Peyer's patch (tissue), 4 donors: ENCODE results near the gene PLXNA4. TPM values are rescaled to one million over a fixed set of nuclear protein-coding genes. Genes with fewer than 3 reads are reported as not detected.

ENCODE experiments used
- DNase-seq, 3 donors: peaks; one replicate each; pipeline ENCODE4 v3.0.0-alpha.2; 2017 to 2019
- H3K27ac ChIP-seq, 4 donors: fragments of 200-600 bp; sonication (generic); one replicate each; pipeline ENCODE4 v1.5.1; 2016 to 2019
- H3K27me3 ChIP-seq, 2 donors: fragments of 200-600 bp; sonication (generic); one replicate each; pipeline ENCODE4 v1.5.1; 2019
- H3K36me3 ChIP-seq, 3 donors: fragments of 200-600 bp; sonication (generic); one replicate each; pipeline ENCODE4 v1.5.1; 2016 to 2019
- H3K4me1 ChIP-seq, 4 donors: fragments of 200-600 bp; sonication (generic); one replicate each; pipeline ENCODE4 v1.5.1; 2016 to 2019
- H3K4me3 ChIP-seq, 4 donors: fragments of 200-600 bp; sonication (generic); 1 replicate in 3 of 4; 2 replicates in 1 of 4; pipeline ENCODE4 v1.5.1; 2016 to 2019; ENCODE audit warnings: mild to moderate bottlenecking in 1 of 4
- H3K9me3 ChIP-seq, 4 donors: fragments of 200-600 bp; sonication (generic); one replicate each; pipeline ENCODE4 v1.5.1; 2016 to 2019; ENCODE audit warnings: mild to moderate bottlenecking in 1 of 4
- CTCF ChIP-seq, 6 experiments: fragments of 450-650 bp in 4 of 6; fragments of 200-600 bp in 2 of 6; sonication (generic) in 1 of 6; IDR thresholded peaks; one replicate each; pipeline ENCODE4 v1.5.1; 2017 to 2019; ENCODE audit warnings: antibody characterized with exemption in 6 of 6, mild to moderate bottlenecking in 3 of 6, moderate library complexity in 1 of 6
- POLR2A ChIP-seq, 2 donors: fragments of 450-650 bp; IDR thresholded peaks; one replicate each; pipeline ENCODE4 v1.5.1; 2017; ENCODE audit warnings: antibody characterized with exemption in 2 of 2, mild to moderate bottlenecking in 2 of 2, moderate library complexity in 2 of 2
- total RNA-seq, 4 donors: library from RNA; depleted of rRNA; stranded (reverse); fragments of >200 nt; gene quantifications; one replicate each; pipeline ENCODE4 v1.1.0, GENCODE V29; 2016

The PLXNA4 gene
- total RNA-seq, 4 donors from 2014 or later, result 1.4 to 3.8 (median 3.0) TPM

DNA sequence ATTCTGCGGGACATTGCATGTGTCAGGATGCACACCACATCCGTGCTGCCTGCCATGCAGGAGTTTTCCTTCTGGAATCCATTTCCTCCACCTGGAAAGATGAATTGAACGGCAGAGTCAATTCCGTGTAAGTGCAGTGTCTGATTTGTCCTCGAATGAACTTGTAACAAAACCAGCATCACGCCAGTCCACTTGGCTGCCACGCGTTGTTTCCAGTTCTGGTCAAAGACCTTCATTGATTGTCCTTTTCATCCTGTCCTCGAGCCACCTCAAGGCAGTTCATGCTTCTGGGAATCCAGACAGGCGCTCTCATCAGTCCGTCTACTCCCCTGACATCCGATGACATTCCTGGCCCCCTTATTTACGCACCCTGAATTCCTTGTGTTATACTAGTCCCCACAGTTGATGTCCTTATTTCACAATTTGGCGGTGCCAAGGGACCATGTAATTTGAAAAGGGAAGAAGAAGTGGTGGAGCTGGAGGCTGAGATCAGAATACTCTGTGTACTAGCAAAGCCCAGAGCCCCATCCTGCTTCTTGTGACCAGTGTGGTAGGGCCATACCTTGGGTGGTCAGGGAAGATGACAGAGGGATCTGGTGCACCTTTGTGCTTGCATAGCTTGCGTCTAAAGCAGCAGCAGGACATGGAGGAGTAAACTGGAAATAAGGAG lies 502.2 kb downstream of the PLXNA4 start:
- TF ChIP-seq POLR2A (IDR thresholded peaks at IDR 0.05), result no peak
- TF ChIP-seq CTCF (IDR thresholded peaks at IDR 0.05), result no peak
- Histone ChIP-seq H3K27ac (no peak overlapping the region), H3K9me3 (no peaks in the 10 kb centered on the region), H3K36me3 (no peaks in the 10 kb centered on the region), H3K27me3 (no peaks in the 10 kb centered on the region), H3K4me1 (no peaks in the 10 kb centered on the region), H3K4me3 (no peak overlapping the region)
- DNase-seq, result no peak
